Liver (tissue), 3 donors: ENCODE data around the gene DLX2.

ENCODE experiments used
- GABPA ChIP-seq, 2 donors: IDR thresholded peaks in 1 of 2; conservative IDR thresholded peaks in 1 of 2; 2 replicates each; pipeline ENCODE4 v1.6.1; 2016; ENCODE audit warnings: antibody characterized with exemption in 2 of 2, mild to moderate bottlenecking in 1 of 2, moderate library complexity in 1 of 2
- JUND ChIP-seq, 2 donors: IDR thresholded peaks; 2 replicates each; pipeline ENCODE4 v1.6.1; 2016; ENCODE audit warnings: antibody characterized with exemption in 2 of 2
- MAX ChIP-seq: IDR thresholded peaks from 2 replicates; pipeline ENCODE4 v1.6.1; 2016; ENCODE audit warnings: antibody characterized with exemption
- RAD21 ChIP-seq, 2 donors: IDR thresholded peaks; 2 replicates each; pipeline ENCODE4 v1.6.1; 2016; ENCODE audit warnings: antibody characterized with exemption in 2 of 2, mild to moderate bottlenecking in 2 of 2
- REST ChIP-seq: IDR thresholded peaks from 2 replicates; pipeline ENCODE4 v1.6.1; 2016; ENCODE audit warnings: antibody characterized with exemption, mild to moderate bottlenecking
- SP1 ChIP-seq: IDR thresholded peaks from 2 replicates; pipeline ENCODE4 v1.6.1; 2018; ENCODE audit warnings: antibody characterized with exemption, mild to moderate bottlenecking
- YY1 ChIP-seq: IDR thresholded peaks from 2 replicates; pipeline ENCODE4 v1.6.1; 2016; ENCODE audit warnings: antibody characterized with exemption, mild to moderate bottlenecking
- TF ChIP-seq, protein P1 (sequence below): fragments of 150-350 bp; IDR thresholded peaks from 2 replicates; pipeline ENCODE4 v1.5.1; 2017; ENCODE audit warnings: improper control_type of control experiment, low read depth, low read length; ENCODE audit not compliant: missing input control
- TF ChIP-seq, protein P2 (sequence below): IDR thresholded peaks from 2 replicates; pipeline ENCODE4 v1.6.1; 2016; ENCODE audit warnings: antibody characterized with exemption
- donor health status: healthy.
- donor health status: healthy.

DNA sequence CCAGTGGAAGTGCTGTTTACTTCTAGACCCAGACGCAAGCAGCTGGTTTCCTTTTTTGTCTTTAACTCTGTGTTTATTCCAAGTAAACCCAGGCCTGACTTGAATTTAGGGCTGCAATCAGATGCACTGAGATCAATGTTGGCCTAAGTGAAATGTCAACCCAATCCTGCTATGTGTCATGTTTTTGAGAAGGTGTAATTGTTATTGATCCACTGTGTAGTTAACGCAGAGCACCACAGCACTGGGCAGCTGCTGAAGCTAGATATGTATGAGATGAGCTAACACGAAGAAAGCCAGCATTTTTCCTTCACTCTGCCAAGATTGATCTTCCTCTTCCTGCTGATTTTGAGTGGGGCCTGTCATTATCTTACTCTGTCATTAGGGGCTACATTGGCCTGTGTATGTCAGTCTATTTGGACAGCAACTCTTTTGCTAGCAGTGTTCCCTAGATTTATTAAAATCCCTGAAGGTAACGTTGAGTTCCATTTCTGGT, 36.3 kb downstream of the DLX2 start:
- TF ChIP-seq, protein P1, sequence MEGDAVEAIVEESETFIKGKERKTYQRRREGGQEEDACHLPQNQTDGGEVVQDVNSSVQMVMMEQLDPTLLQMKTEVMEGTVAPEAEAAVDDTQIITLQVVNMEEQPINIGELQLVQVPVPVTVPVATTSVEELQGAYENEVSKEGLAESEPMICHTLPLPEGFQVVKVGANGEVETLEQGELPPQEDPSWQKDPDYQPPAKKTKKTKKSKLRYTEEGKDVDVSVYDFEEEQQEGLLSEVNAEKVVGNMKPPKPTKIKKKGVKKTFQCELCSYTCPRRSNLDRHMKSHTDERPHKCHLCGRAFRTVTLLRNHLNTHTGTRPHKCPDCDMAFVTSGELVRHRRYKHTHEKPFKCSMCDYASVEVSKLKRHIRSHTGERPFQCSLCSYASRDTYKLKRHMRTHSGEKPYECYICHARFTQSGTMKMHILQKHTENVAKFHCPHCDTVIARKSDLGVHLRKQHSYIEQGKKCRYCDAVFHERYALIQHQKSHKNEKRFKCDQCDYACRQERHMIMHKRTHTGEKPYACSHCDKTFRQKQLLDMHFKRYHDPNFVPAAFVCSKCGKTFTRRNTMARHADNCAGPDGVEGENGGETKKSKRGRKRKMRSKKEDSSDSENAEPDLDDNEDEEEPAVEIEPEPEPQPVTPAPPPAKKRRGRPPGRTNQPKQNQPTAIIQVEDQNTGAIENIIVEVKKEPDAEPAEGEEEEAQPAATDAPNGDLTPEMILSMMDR: no peak
- TF ChIP-seq REST: no peak
- TF ChIP-seq MAX: no peak
- no peak for TF ChIP-seq JUND (IDR thresholded peaks at IDR 0.05)
- TF ChIP-seq, protein P2, sequence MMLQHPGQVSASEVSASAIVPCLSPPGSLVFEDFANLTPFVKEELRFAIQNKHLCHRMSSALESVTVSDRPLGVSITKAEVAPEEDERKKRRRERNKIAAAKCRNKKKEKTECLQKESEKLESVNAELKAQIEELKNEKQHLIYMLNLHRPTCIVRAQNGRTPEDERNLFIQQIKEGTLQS: no peak
- TF ChIP-seq YY1: no peak
- TF ChIP-seq GABPA (IDR thresholded peaks at IDR 0.05 in 1 of 2, conservative IDR thresholded peaks at IDR 0.05 in 1 of 2): no peak
- no peak for TF ChIP-seq SP1
- TF ChIP-seq RAD21 (IDR thresholded peaks at IDR 0.05): no peak
